GM23338 (cell line): ENCODE measurements around the gene AKR1D1.

ENCODE experiments used
- CREB1 ChIP-seq: fragments of 250-450 bp; sonication (Bioruptor Pico); IDR thresholded peaks from 2 replicates; pipeline ENCODE4 v1.5.0; 2020; ENCODE audit warnings: low read depth, mild to moderate bottlenecking, moderate library complexity
- EZH2 ChIP-seq: fragments of 200-600 bp; sonication (generic); IDR thresholded peaks from one replicate; pipeline ENCODE4 v1.8.0; 2017; ENCODE audit warnings: antibody characterized with exemption, mild to moderate bottlenecking, low read depth; ENCODE audit not compliant: unreplicated experiment
- JUNB ChIP-seq: IDR thresholded peaks from one replicate; pipeline ENCODE4 v1.6.1; 2016; ENCODE audit warnings: antibody characterized with exemption; ENCODE audit not compliant: unreplicated experiment
- POLR2AphosphoS5 ChIP-seq: IDR thresholded peaks from 2 replicates; pipeline ENCODE4 v1.6.1; 2016; ENCODE audit warnings: antibody characterized with exemption, low read depth
- TF ChIP-seq, protein P1 (sequence below), 2 experiments: fragments of 200-600 bp in 1 of 2; sonication (generic) in 1 of 2; conservative IDR thresholded peaks; 2 replicates each; pipeline versions ENCODE4 v1.5.1 to v1.6.1; 2016 to 2017; ENCODE audit warnings: antibody characterized with exemption in 2 of 2, low read depth in 2 of 2, mild to moderate bottlenecking in 2 of 2, moderate library complexity in 1 of 2

DNA sequence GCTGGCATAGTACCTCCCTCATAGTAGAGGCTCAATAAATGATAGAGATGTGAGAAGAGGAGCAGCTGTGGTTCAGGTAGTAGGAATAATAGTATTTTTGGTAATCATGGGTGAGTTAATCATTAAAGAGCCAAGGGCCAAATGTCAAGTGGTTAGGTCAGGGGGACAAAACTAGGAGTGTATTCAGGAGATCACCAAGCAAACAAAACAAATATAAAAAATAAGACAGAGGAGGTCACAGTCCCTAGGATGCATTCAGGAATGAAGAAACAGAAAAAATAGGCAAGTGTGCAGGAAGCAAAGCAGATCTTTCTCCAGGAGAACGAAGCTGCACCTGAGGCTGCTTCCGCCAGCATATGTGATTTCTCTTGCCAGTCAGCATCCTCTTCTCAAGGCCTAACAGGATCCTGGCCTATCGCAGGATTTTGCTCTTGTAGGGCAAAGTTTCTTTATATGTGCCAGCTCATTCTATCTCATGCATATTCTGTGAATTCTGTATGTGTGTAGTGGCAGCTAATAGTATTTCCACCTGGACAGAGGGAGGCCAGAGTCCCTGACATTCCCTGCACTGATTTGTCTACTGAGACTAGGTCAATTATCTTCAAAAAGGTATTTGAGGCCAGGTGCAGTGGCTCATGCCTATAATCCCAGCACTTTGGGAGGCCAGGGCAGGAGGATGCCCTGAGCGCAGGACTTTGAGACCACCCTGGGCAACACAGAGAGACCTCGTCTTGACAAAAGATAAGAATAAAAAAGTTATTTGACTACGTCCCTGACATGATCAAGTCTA, 82.7 kb downstream of the AKR1D1 start:
- TF ChIP-seq, protein P1, sequence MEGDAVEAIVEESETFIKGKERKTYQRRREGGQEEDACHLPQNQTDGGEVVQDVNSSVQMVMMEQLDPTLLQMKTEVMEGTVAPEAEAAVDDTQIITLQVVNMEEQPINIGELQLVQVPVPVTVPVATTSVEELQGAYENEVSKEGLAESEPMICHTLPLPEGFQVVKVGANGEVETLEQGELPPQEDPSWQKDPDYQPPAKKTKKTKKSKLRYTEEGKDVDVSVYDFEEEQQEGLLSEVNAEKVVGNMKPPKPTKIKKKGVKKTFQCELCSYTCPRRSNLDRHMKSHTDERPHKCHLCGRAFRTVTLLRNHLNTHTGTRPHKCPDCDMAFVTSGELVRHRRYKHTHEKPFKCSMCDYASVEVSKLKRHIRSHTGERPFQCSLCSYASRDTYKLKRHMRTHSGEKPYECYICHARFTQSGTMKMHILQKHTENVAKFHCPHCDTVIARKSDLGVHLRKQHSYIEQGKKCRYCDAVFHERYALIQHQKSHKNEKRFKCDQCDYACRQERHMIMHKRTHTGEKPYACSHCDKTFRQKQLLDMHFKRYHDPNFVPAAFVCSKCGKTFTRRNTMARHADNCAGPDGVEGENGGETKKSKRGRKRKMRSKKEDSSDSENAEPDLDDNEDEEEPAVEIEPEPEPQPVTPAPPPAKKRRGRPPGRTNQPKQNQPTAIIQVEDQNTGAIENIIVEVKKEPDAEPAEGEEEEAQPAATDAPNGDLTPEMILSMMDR (conservative IDR thresholded peaks at IDR 0.05; ENCODE audit: low read depth in 2 of 2) = no peak
- TF ChIP-seq JUNB = no peak
- TF ChIP-seq CREB1 (CRISPR knock-in tag) = no peak
- no peak for TF ChIP-seq POLR2AphosphoS5
- TF ChIP-seq EZH2 = no peak
